Sigmoid colon (tissue), 7 donors: Measurements from ENCODE around the gene SSC4D. TPM values are rescaled to one million over a fixed set of nuclear protein-coding genes. Genes with fewer than 3 reads are reported as not detected.
"Not testable (repeated sequence)": the region's sequence is repeated elsewhere in the genome, so short reads cannot be mapped to it uniquely, and the experiment has no call there.

Experiments
- DNase-seq: peaks from one replicate; pipeline ENCODE4 v3.0.0-alpha.2; 2019
- H3K27ac ChIP-seq, 4 donors: fragments of 200-600 bp; sonication (generic); one replicate each; pipeline ENCODE4 v1.5.1; 2016 to 2019; ENCODE audit warnings: mild to moderate bottlenecking in 1 of 4
- H3K27me3 ChIP-seq, 3 donors: fragments of 200-600 bp; sonication (generic); one replicate each; pipeline ENCODE4 v1.5.1; 2019; ENCODE audit warnings: mild to moderate bottlenecking in 1 of 3
- H3K36me3 ChIP-seq, 4 donors: fragments of 200-600 bp; sonication (generic); one replicate each; pipeline ENCODE4 v1.5.1; 2016 to 2019
- H3K4me1 ChIP-seq, 4 donors: fragments of 200-600 bp; sonication (generic); one replicate each; pipeline ENCODE4 v1.5.1; 2017 to 2019
- H3K4me3 ChIP-seq, 4 donors: fragments of 200-600 bp; sonication (generic); one replicate each; pipeline ENCODE4 v1.5.1; 2017 to 2019; ENCODE audit warnings: mild to moderate bottlenecking in 2 of 4, moderate library complexity in 1 of 4
- H3K9me3 ChIP-seq, 4 donors: fragments of 200-600 bp in 3 of 4; sonication (generic) in 3 of 4; one replicate each; pipeline versions ENCODE4 v1.5.1 to v1.6.1; 2013 to 2019
- CTCF ChIP-seq, 4 experiments: fragments of 450-650 bp in 3 of 4; fragments of 200-600 bp in 1 of 4; IDR thresholded peaks; one replicate each; pipeline ENCODE4 v1.5.1; 2016 to 2019; ENCODE audit warnings: antibody characterized with exemption in 4 of 4, mild to moderate bottlenecking in 3 of 4, moderate library complexity in 2 of 4
- EP300 ChIP-seq, 4 donors: sonication (generic); formaldehyde crosslinking; IDR thresholded peaks; one replicate each; pipeline ENCODE4 v1.6.1; 2017; ENCODE audit warnings: antibody characterized with exemption in 4 of 4
- POLR2A ChIP-seq, 2 donors: fragments of 450-650 bp; IDR thresholded peaks; one replicate each; pipeline ENCODE4 v1.6.1; 2016; ENCODE audit warnings: antibody characterized with exemption in 2 of 2, mild to moderate bottlenecking in 2 of 2, moderate library complexity in 2 of 2
- POLR2AphosphoS5 ChIP-seq, 4 donors: sonication (generic); formaldehyde crosslinking; IDR thresholded peaks; one replicate each; pipeline ENCODE4 v1.6.1; 2017; ENCODE audit warnings: antibody characterized with exemption in 4 of 4
- WGBS, 2 donors: extraction: QIAGEN DNeasy Blood & Tissue Kit; methylation state at CpG; one replicate each; pipeline ENCODE4 v1.1.7; 2013; 5-methylcytosine and 5-hydroxymethylcytosine counted together
- intact Hi-C: fragments of 100-400 bp; cut with DNase I; formaldehyde crosslinking; loops from one replicate; pipeline ENCODE4 v1.15.1; 2023
- polyA plus RNA-seq, 3 donors: library from polyadenylated mRNA; stranded (reverse); fragments of 200-250 nt; gene quantifications; one replicate each; pipeline ENCODE4 v1.2.3, GENCODE V29; 2013
- total RNA-seq, 4 donors: library from RNA; depleted of rRNA; stranded (reverse); fragments of >200 nt; gene quantifications; one replicate each; pipeline ENCODE4 v1.1.0, GENCODE V29; 2016
- donor health status: healthy with polysubstance abuse.
- donor health status: Bipolar disorder and iron deficiency.
- donor health status: healthy.

Gene SSC4D
- total and polyA plus RNA-seq, 7 donors: 0.47 to 3.6 (median 0.93) TPM; not detected in 3

GRCh38 chr7:76423666-76424412 lies 14.3 kb upstream of the SSC4D start:
- 56 to 67% methylated on average over 15 of the region's 15 CpGs for WGBS, 2 donors
- intact Hi-C loops: no loop called here
- DNase-seq: no peak
- Histone ChIP-seq H3K4me3 (no peak overlapping the region), H3K36me3 (no peaks in the 10 kb centered on the region), H3K4me1 (no peaks in the 10 kb centered on the region), H3K27ac (no peak overlapping the region), H3K9me3 (no peaks in the 10 kb centered on the region), H3K27me3 (peaks cover 0 to 22% (median 0%) of the 10 kb centered on the region in 3 donors)
- TF ChIP-seq CTCF (IDR thresholded peaks at IDR 0.05) (no peak), POLR2AphosphoS5 (IDR thresholded peaks at IDR 0.05) (no peak), POLR2A (IDR thresholded peaks at IDR 0.05) (no peak), EP300 (IDR thresholded peaks at IDR 0.05) (no peak)

GRCh38 chr7:76421097-76421496 lies 11.6 kb upstream of the SSC4D start:
- 91 to 94% methylated on average over 6 of the region's 6 CpGs for WGBS, 2 donors
- DNase-seq, H3K4me1 ChIP-seq, H3K4me3 ChIP-seq, H3K27ac ChIP-seq, H3K9me3 ChIP-seq, H3K36me3 ChIP-seq, intact Hi-C loops: not testable (repeated sequence)
- H3K27me3 ChIP-seq: peaks cover 0 to 22% (median 0%) of the 10 kb centered on the region in 3 donors

- not testable (repeated sequence) for H3K36me3 ChIP-seq
Observed at GRCh38 chr7:76417654-76418310, 8.3 kb upstream of the SSC4D start.

GRCh38 chr7:76412249-76412648 lies 2.8 kb upstream of the SSC4D start:
- intact Hi-C loops: no loop called here
- Histone ChIP-seq H3K4me1 (no peaks in the 10 kb centered on the region), H3K36me3 (no peaks in the 10 kb centered on the region), H3K4me3 (no peak overlapping the region), H3K27ac (no peak overlapping the region), H3K27me3 (peaks cover 0 to 4% (median 0%) of the 10 kb centered on the region in 3 donors), H3K9me3 (no peaks in the 10 kb centered on the region)
- 63 to 84% methylated on average over 5 of the region's 5 CpGs for WGBS, 2 donors
- no peak for DNase-seq
- TF ChIP-seq POLR2AphosphoS5 (IDR thresholded peaks at IDR 0.05) (no peak), CTCF (IDR thresholded peaks at IDR 0.05) (no peak), EP300 (IDR thresholded peaks at IDR 0.05) (no peak), POLR2A (IDR thresholded peaks at IDR 0.05) (no peak)

More at GRCh38 chr7:76417654-76418310, 8.3 kb upstream of the SSC4D start:
- H3K4me3 ChIP-seq, intact Hi-C loops, DNase-seq, H3K27ac ChIP-seq, H3K4me1 ChIP-seq, H3K9me3 ChIP-seq, H3K27me3 ChIP-seq: not testable (repeated sequence)
- WGBS, 2 donors: 97% methylated on average over 10 of the region's 10 CpGs

GRCh38 chr7:76411626-76412025 lies 2.1 kb upstream of the SSC4D start:
- Histone ChIP-seq H3K4me1 (no peaks in the 10 kb centered on the region), H3K27me3 (peaks cover 0 to 4% (median 0%) of the 10 kb centered on the region in 3 donors), H3K36me3 (no peaks in the 10 kb centered on the region), H3K27ac (no peak overlapping the region), H3K4me3 (no peak overlapping the region), H3K9me3 (no peaks in the 10 kb centered on the region)
- intact Hi-C loops: no loop called here
- WGBS, 2 donors: 82 to 86% methylated on average over 1 of the region's 1 CpG
- no peak for DNase-seq
- TF ChIP-seq POLR2A (IDR thresholded peaks at IDR 0.05): no peak
- TF ChIP-seq POLR2AphosphoS5 (IDR thresholded peaks at IDR 0.05): no peak
- TF ChIP-seq EP300 (IDR thresholded peaks at IDR 0.05): no peak
- TF ChIP-seq CTCF (IDR thresholded peaks at IDR 0.05): no peak
